Measurements from ENCODE around the gene PRDM15. TPM values are rescaled to one million over a fixed set of nuclear protein-coding genes. Genes with fewer than 3 reads are reported as not detected.

Gene PRDM15
- total RNA-seq, 2 experiments from 2014 or later = 8.5 to 9.9 TPM

DNA sequence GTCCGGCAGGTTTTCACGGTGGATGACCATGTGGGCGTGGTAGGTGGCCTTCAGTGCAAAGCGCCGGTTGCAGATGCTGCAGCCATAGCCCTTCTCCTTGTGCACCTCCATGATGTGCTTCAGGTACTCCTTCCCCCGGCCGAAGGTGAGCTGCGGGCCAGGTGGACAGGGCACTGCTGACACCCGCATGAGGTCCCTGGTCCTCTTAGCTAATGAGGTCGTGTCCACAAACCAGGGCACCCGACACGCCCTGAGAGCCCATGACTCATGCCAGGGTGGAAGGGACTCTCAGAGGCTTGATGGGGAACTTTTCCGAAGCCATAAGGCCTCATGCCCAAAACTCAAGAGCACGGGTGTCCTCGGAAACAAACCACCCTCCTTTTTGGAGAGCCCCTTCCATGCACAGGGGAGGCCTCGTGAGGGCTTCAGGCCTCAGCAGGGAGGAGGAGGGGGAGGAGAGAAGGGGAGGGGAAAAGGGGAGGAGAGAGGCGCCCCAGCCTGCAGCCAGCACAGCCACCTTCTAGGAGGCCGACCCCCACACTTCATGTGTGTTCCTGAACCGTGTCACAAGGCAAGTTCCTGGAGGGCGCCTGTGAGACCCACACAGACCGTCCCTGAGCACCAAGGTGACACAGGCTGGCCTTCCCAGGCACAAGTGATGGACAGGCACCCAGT, 57.9 kb downstream of the PRDM15 start:
- DNase-seq = no peak
- peaks cover 8% of the 10 kb centered on the region for H3K36me3 Mint-ChIP-seq
- intact Hi-C loops (cut with micrococcal nuclease) = no loop called here
- no peak overlapping the region for H3K27ac Mint-ChIP-seq
- no peaks in the 10 kb centered on the region for H3K27me3 Mint-ChIP-seq
- no peaks in the 10 kb centered on the region for H3K9me3 Mint-ChIP-seq
- ChIA-PET POLR2A (no interaction called here), CTCF (interaction anchor here (1.0 to 1.4 kb wide), 2 partner anchors 287 to 296 kb away, joined by 3 to 6 read pairs; no protein-coding TSS in a partner anchor)
- no peak overlapping the region for H3K4me3 Mint-ChIP-seq
- peaks cover 2% of the 10 kb centered on the region for H3K4me1 Mint-ChIP-seq (ENCODE audit: low read depth)

DNA sequence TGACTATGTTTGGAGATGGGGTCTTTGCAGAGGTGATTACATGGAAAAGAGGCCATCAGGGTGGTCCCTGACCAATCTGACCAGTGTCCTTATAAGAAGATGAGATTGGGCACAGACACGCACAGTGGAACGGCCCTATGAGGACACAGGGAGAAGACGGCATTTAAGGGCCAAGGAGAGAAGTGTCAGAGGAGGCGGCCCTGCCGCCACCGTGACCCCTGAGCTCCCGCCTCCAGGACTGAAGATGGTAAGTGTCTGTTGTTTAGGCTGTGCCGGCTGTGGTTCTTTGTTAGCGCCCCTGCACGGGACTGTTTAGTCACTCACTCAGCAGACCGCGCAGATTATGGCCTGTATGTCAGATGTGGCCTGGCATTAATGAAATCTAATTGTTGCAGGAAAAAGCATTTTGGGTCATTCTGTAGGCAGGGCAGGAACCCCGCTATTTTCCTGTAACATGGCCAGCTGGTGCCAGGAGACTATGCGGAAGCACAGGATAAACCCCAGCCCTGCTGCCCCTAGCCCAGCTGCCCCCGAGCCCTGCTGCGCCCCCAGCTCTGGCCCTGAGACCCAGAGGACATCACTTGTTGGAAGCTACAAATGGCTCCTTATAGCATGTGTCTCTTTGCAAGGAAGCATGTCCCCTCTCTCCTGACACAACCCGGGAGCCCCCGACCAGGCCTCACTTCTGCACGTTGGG, 58.6 kb downstream of the PRDM15 start:
- Mint-ChIP-seq H3K9me3 (no peaks in the 10 kb centered on the region), H3K36me3 (peaks cover 4% of the 10 kb centered on the region), H3K4me3 (no peak overlapping the region), H3K27ac (no peak overlapping the region), H3K27me3 (no peaks in the 10 kb centered on the region), H3K4me1 (ENCODE audit: low read depth) (peaks cover 2% of the 10 kb centered on the region)
- ChIA-PET CTCF (interaction anchor here (0.7 to 1.4 kb wide), 2 partner anchors 287 to 297 kb away, joined by 3 to 6 read pairs; no protein-coding TSS in a partner anchor), POLR2A (no interaction called here)
- intact Hi-C loops (cut with micrococcal nuclease) = no loop called here
- DNase-seq = no peak

DNA sequence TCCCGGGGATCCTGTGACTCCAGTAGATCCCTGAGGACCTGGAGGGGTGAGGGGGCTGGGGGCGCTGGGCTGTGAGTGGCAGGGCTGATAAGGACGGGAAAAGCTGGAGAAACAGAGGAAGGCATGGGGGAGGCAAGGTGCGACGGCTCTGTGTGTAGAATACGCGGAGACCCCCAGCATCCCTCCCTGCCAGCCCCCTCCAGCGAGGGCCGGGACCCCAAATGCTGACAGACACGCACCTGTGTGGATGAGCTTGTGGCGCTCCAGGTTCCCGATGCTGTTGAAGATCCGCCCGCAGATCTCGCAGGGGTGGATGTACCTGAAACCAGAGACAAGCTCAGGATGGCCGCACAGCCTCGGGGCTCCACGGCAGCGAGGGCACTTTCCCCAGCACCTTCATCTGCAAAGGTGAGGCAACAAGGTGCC, 59.3 kb downstream of the PRDM15 start:
- Mint-ChIP-seq H3K27me3 (no peaks in the 10 kb centered on the region), H3K36me3 (peaks cover 7% of the 10 kb centered on the region)

DNA sequence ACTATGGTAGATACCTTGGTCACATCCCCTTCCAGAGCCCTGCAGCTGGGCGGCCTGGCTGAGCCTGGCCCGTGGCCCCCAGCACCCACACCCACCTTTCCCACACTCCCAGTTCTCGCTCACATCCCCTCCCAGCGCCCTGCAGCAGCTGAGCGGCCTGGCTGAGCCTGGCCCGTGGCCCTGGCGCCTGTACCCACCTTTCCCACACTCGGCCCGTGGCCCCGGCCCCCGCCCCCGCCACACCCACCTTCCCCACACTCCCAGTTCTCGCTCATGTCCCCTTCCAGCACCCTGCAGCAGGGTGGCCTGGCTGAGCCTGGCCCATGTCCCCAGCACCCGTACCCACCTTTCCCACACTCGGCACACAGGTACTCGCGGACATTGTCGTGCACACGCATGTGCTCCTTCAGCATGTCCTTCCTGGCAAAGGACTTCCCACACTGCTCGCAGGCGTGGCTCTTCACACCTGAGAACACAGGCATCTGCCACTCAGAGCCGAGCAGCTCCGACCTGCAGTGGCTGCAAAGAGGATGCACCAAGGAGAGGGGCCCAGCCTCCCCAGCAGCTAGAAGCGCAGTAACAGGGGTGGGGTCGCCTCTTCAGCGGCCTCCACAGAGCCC, 59.8 kb downstream of the PRDM15 start:
- H3K27me3 Mint-ChIP-seq = no peaks in the 10 kb centered on the region
- intact Hi-C loops (cut with micrococcal nuclease) = loop anchor here (5.0 kb wide), 1 partner anchor 207 kb away; no protein-coding TSS in a partner anchor
- H3K27ac Mint-ChIP-seq = no peak overlapping the region
- ChIA-PET POLR2A (no interaction called here), CTCF (no interaction called here)
- no peak overlapping the region for H3K4me3 Mint-ChIP-seq
- peaks cover 7% of the 10 kb centered on the region for H3K36me3 Mint-ChIP-seq
- H3K4me1 Mint-ChIP-seq (ENCODE audit: low read depth) = peaks cover 2% of the 10 kb centered on the region
- H3K9me3 Mint-ChIP-seq = no peaks in the 10 kb centered on the region
- DNase-seq = no peak

More for the DNA sequence above, 59.3 kb downstream of the PRDM15 start:
- no peak overlapping the region for H3K27ac Mint-ChIP-seq
- CTCF ChIA-PET = interaction anchor here (0.7 to 1.4 kb wide), 2 partner anchors 288 to 298 kb away, joined by 3 to 6 read pairs; no protein-coding TSS in a partner anchor
- POLR2A ChIA-PET = no interaction called here
- H3K4me1 Mint-ChIP-seq (ENCODE audit: low read depth) = peaks cover 2% of the 10 kb centered on the region
- intact Hi-C loops (cut with micrococcal nuclease) = loop anchor here (5.0 kb wide), 1 partner anchor 208 kb away; no protein-coding TSS in a partner anchor
- no peak overlapping the region for H3K4me3 Mint-ChIP-seq
- DNase-seq = no peak
- H3K9me3 Mint-ChIP-seq = no peaks in the 10 kb centered on the region

DNA sequence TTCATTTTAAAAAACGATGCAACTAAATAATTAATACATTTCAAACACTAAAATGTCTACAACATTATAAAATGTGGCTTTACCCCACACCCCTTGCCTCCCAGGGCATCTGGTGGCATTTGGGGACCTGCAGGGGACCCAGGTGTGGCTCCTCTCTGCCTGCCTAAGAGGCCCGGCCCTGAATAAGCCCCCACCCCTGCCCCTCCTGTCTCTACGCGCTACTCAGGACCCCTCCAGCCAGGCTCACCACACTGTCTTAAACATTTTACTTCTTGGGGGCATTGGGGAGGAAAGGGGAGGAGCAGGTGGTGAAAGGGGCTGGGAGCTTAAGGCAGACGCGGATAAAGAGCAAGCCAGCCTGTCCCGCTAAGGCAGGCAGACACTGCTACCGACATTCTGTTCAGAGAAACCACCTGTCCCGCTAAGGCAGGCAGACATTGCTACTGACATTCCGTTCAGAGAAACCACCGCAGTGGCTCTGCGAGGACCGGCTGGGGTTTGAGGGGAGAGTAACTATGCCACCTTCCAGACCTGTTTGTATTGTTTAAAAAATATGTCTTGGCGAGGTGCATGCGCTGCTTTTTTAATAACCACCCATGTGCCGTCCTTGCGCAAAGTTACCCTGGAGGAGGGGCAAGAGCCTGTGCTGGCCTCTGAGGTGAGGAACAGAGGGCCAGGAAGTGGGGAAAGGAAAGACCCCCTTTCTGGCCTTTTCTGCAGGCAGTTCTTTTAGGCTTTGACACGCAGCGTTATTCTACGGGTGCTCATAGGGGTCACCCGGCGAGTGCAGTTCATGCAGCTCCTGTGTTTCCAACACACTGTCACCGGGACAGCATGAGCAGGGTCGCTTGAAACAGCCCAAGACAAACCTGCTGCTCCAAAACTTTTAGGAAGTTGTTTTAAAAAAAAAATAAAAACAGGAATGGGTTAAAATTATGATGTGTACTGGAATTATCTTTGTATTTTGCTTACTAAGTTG, 61.0 kb downstream of the PRDM15 start:
- CTCF ChIA-PET = interaction anchor here (0.5 to 4.2 kb wide), 4 partner anchors 24 to 300 kb away, joined by 3 to 70 read pairs (median 25); no protein-coding TSS in a partner anchor
- Mint-ChIP-seq H3K27me3 (no peaks in the 10 kb centered on the region), H3K4me1 (ENCODE audit: low read depth) (peaks cover 2% of the 10 kb centered on the region), H3K27ac (no peak overlapping the region), H3K4me3 (no peak overlapping the region), H3K36me3 (peaks cover 7% of the 10 kb centered on the region), H3K9me3 (no peaks in the 10 kb centered on the region)
- POLR2A ChIA-PET = no interaction called here
- intact Hi-C loops (cut with micrococcal nuclease) = loop anchor here (2.0 to 5.0 kb wide), 2 partner anchors 206 to 291 kb away; no protein-coding TSS in a partner anchor
- DNase-seq = no peak

DNA sequence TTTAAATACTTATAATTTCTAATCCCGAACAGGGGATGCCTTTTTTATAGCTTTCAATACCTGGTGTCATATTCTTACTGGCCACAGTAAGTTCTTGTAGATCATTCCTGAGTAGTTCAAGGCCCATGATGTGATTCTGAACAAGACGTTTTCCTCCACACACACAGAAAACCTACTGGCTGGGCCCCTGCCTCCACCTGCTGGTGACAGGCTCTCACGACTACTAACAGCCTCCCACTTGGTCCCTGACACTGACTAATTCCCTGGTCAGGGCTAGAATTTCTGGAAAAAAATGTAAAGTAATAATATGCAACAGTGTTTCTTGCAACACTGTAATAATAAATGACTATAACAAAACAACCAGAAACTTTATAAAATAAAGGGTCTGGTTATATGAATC, 61.9 kb downstream of the PRDM15 start:
- Mint-ChIP-seq H3K27ac (no peak overlapping the region), H3K4me1 (ENCODE audit: low read depth) (peaks cover 2% of the 10 kb centered on the region), H3K27me3 (no peaks in the 10 kb centered on the region), H3K4me3 (no peak overlapping the region), H3K9me3 (no peaks in the 10 kb centered on the region), H3K36me3 (peaks cover 7% of the 10 kb centered on the region)
- intact Hi-C loops (cut with micrococcal nuclease) = loop anchor here (2.0 to 5.0 kb wide), 2 partner anchors 205 to 292 kb away; no protein-coding TSS in a partner anchor
- ChIA-PET CTCF (interaction anchor here (0.7 to 4.2 kb wide), 26 partner anchors 8 to 534 kb away, joined by 3 to 70 read pairs (median 4); partner anchors contain the start of gene PRDM15), POLR2A (interaction anchor here (1.2 kb wide), 1 partner anchor 291 kb away, joined by 4 read pairs; no protein-coding TSS in a partner anchor)
- peak; percentile 46 for DNase-seq

DNA sequence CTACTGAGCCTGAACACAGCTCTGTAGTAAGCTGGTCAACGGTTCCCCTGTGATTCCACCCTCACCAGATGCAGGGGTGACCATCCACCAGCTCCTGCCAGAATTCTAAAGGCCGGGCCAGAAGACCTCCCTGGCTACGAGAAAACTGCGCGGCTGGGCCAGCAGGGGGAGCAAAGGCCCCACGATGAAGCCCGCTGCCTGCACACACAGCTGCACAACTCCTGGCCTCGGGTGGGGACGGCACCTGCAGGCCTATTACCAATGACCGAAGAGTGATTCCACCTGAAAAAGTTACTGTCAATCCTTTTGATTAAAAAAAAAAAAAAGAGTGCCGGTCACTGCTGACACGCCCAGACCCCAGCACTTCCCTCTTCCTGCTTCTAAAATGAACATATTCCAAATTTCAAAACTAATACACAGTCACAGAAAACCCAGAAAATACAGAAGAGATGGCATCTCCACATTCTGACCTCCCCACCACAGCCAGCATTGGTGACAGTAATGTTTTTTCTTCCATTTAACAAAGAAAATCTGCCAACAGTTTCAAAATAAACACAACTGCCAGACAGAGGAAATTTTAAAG, 62.5 kb downstream of the PRDM15 start:
- DNase-seq = peak; percentile 71
- no peak overlapping the region for H3K4me3 Mint-ChIP-seq
- CTCF ChIA-PET = interaction anchor here (0.6 to 4.2 kb wide), 32 partner anchors 9 to 534 kb away, joined by 3 to 70 read pairs (median 4); partner anchors contain the start of gene PRDM15
- intact Hi-C loops (cut with micrococcal nuclease) = loop anchor here (1.0 to 5.0 kb wide), 3 partner anchors 204 to 301 kb away; no protein-coding TSS in a partner anchor
- POLR2A ChIA-PET = interaction anchor here (1.2 kb wide), 1 partner anchor 292 kb away, joined by 4 read pairs; no protein-coding TSS in a partner anchor
- H3K27ac Mint-ChIP-seq = no peak overlapping the region
- H3K36me3 Mint-ChIP-seq = peaks cover 7% of the 10 kb centered on the region
- H3K27me3 Mint-ChIP-seq = no peaks in the 10 kb centered on the region
- no peaks in the 10 kb centered on the region for H3K9me3 Mint-ChIP-seq
- peaks cover 2% of the 10 kb centered on the region for H3K4me1 Mint-ChIP-seq (ENCODE audit: low read depth)

DNA sequence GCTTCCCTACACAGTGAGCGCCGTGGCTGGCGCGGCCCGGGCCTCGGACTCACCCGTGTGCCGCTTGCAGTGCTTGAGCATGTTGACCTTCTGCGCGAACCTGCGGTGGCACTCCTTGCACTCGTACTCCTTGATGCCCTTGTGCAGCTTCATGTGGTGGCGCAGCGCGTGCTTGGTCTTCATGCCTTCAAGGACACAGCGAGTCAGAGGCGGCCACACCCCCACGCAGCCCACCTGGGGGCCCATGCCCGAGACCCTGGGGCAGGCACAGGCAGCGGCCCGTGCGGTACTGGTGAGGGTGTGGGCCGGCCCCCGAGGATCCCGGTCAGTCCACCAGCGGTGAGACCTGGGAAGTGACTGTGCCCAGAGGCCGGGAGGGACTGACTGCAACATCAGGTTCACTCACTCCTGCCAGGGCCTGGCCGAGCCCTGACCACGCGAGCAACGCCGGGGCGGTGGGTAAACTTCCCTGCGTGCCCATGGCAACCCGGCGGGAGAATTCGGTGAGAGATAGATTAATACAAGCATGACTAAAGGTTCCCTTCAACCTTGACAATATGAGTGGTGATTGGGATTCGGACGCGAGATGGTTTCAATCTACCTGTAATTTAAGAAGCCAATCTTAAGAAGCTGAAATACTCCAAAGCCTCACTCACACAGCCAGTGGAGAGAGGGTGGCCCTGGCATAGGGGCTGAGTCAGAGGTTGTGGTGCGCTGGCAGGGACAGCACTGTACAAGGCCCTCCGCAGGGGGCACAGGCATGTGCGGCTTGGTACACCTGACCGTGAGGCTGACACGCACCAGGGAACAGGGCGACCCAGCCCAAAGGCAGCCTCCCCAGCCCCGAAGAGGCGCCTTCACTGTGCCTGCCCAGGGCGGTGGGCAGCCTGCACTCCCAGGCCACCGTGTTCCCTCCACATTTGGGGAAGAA, 63.2 kb downstream of the PRDM15 start:
- no peak for DNase-seq
- intact Hi-C loops (cut with micrococcal nuclease) = loop anchor here (1.0 to 5.0 kb wide), 3 partner anchors 204 to 301 kb away; no protein-coding TSS in a partner anchor
- H3K27ac Mint-ChIP-seq = no peak overlapping the region
- H3K27me3 Mint-ChIP-seq = no peaks in the 10 kb centered on the region
- no peaks in the 10 kb centered on the region for H3K9me3 Mint-ChIP-seq
- no peak overlapping the region for H3K4me3 Mint-ChIP-seq
- peaks cover 2% of the 10 kb centered on the region for H3K4me1 Mint-ChIP-seq (ENCODE audit: low read depth)
- ChIA-PET POLR2A (interaction anchor here (1.2 kb wide), 1 partner anchor 293 kb away, joined by 4 read pairs; no protein-coding TSS in a partner anchor), CTCF (interaction anchor here (0.6 to 4.2 kb wide), 29 partner anchors 9 to 533 kb away, joined by 3 to 70 read pairs (median 4); partner anchors contain the start of gene PRDM15)
- H3K36me3 Mint-ChIP-seq = peaks cover 9% of the 10 kb centered on the region

DNA sequence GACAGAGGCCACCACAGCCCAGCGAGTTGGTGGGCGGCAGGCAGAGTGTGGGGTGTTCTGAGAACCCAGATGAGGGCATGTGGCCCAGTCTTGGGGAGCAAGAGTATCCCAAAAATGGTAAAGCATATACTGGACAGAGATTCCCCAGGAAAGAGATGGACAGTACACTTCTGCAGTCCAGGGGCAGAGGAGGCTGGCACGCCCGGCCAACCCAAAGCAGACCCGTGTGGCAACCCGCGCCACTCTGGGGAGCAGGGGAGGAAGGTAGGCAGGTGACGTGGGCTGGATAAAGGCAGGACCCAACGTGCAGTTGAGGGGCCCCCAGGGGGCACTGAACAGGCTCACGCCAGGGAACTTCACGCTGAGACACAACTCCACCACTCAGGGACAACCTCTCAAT, 65.9 kb downstream of the PRDM15 start:
- no peak for DNase-seq
- Mint-ChIP-seq H3K9me3 (no peaks in the 10 kb centered on the region), H3K27ac (no peak overlapping the region), H3K27me3 (no peaks in the 10 kb centered on the region), H3K36me3 (peaks cover 20% of the 10 kb centered on the region), H3K4me1 (ENCODE audit: low read depth) (peaks cover 2% of the 10 kb centered on the region), H3K4me3 (no peak overlapping the region)
- intact Hi-C loops (cut with micrococcal nuclease) = no loop called here
- POLR2A ChIA-PET = no interaction called here
- CTCF ChIA-PET = no interaction called here

DNA sequence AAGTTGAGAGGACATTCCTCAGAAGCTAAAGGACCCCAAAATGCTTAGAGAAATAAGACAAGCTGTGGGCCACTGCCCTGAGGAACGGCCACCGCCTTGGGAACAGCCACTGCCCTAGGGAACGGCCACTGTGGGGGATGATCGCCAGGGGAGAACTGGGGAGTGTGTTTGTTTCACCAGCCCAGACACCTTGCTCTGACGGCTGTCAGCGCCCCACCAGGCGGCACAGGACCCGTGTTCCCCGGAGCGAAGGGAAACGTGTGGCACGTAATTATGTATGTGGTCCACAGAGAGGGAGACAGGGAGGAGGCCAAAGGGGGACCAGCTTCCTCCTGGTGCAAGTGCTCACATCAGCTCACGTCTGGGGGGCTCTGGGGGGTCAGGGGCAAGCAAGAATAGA, 66.5 kb downstream of the PRDM15 start:
- peaks cover 2% of the 10 kb centered on the region for H3K4me1 Mint-ChIP-seq (ENCODE audit: low read depth)
- no peak for DNase-seq
- intact Hi-C loops (cut with micrococcal nuclease) = no loop called here

More for the DNA sequence above, 66.5 kb downstream of the PRDM15 start:
- Mint-ChIP-seq H3K27me3 (no peaks in the 10 kb centered on the region), H3K36me3 (peaks cover 23% of the 10 kb centered on the region), H3K9me3 (no peaks in the 10 kb centered on the region), H3K4me3 (no peak overlapping the region), H3K27ac (no peak overlapping the region)
- ChIA-PET CTCF (no interaction called here), POLR2A (no interaction called here)
